Muscle of arm (tissue), 12 donors: ENCODE measurements around the gene DNAJC22. TPM values are rescaled to one million over a fixed set of nuclear protein-coding genes. Genes with fewer than 3 reads are reported as not detected.

Experiments used
- DNase-seq: peaks from one replicate; pipeline ENCODE4 v3.0.0-alpha.2; 2013
- polyA plus RNA-seq, 12 donors: library from polyadenylated mRNA; unstranded; fragments of 120-200 nt; gene quantifications; one replicate each; pipeline ENCODE4 v1.2.1, GENCODE V29; 2013; ENCODE audit not compliant: insufficient read length in 12 of 12

Gene DNAJC22
- polyA plus RNA-seq, 12 donors, result 0.08 to 9.2 (median 0.15) TPM; not detected in 1

- no peak for DNase-seq
Measured at GRCh38 chr12:49342914-49343731, 3.6 kb upstream of the DNAJC22 start.

GRCh38 chr12:49344486-49345050 is 2.1 kb upstream of the DNAJC22 start:
- no peak for DNase-seq

- DNase-seq, result no peak
Measured at GRCh38 chr12:49345051-49345824, 1.4 kb upstream of the DNAJC22 start.

GRCh38 chr12:49345825-49346658 is 646 bp upstream of the DNAJC22 start:
- DNase-seq, result no peak

GRCh38 chr12:49347311-49348193 is 864 bp downstream of the DNAJC22 start:
- DNase-seq, result no peak

- DNase-seq, result no peak
Measured at GRCh38 chr12:49348781-49349180, 2.1 kb downstream of the DNAJC22 start.

- DNase-seq, result no peak
Measured at GRCh38 chr12:49349266-49349665, 2.6 kb downstream of the DNAJC22 start.

GRCh38 chr12:49352351-49352750 is 5.7 kb downstream of the DNAJC22 start:
- DNase-seq, result no peak

- no peak for DNase-seq
Measured at GRCh38 chr12:49355913-49356312, 9.2 kb downstream of the DNAJC22 start.

- DNase-seq, result no peak
Measured at GRCh38 chr12:49357103-49357678, 10.5 kb downstream of the DNAJC22 start.

- peak; percentile 69 for DNase-seq
Measured at GRCh38 chr12:49358483-49359141, 11.9 kb downstream of the DNAJC22 start.

GRCh38 chr12:49359671-49360070 is 13.0 kb downstream of the DNAJC22 start:
- DNase-seq, result no peak

GRCh38 chr12:49362077-49362476 is 15.4 kb downstream of the DNAJC22 start:
- DNase-seq, result no peak

- no peak for DNase-seq
Measured at GRCh38 chr12:49364989-49365388, 18.3 kb downstream of the DNAJC22 start.

- no peak for DNase-seq
Measured at GRCh38 chr12:49365542-49365941, 18.9 kb downstream of the DNAJC22 start.

- no peak for DNase-seq
Measured at GRCh38 chr12:49366096-49366651, 19.5 kb downstream of the DNAJC22 start.

GRCh38 chr12:49366652-49367380 is 20.1 kb downstream of the DNAJC22 start:
- peak; percentile 94 for DNase-seq

GRCh38 chr12:49367381-49368239 is 20.9 kb downstream of the DNAJC22 start, which contains the start of gene SPATS2:
Gene SPATS2 (plus strand): TSS chr12:49367462. CDS start chr12:49461013, 93,551 bp downstream.
- DNase-seq, result peak; percentile 66
